ENCODE data around the gene RBCK1. TPM values are rescaled to one million over a fixed set of nuclear protein-coding genes. Genes with fewer than 3 reads are reported as not detected.

RBCK1 gene
- total and polyA plus RNA-seq, 9 of the 15 experiments (the other 6 are each of a cell fraction or from before 2014, with no cell fraction given), result 5.9 to 59.3 (median 26.5) TPM

- peaks cover 0 to 13% of the 10 kb centered on the region in 2 experiments; a peak in 4 of 5 replicates for H3K4me1 ChIP-seq (replicated peaks in 1 of 2; ENCODE audit: control insufficient read depth in 2 of 2, insufficient read depth in 2 of 2, low read length in 2 of 2)
- WGBS (ENCODE audit: insufficient coverage, low coverage, missing lambda C conversion rate), result 72% methylated on average over 3 of the region's 3 CpGs
- TF ChIP-seq NFIX (CRISPR knock-in tag; IDR thresholded peaks at IDR 0.05; ENCODE audit: low read depth), result no peak
- TF ChIP-seq ZBTB7A (IDR thresholded peaks at IDR 0.05; ENCODE audit: borderline replicate concordance, control insufficient read depth, low read depth, low read length), result no peak
- TF ChIP-seq MEF2D (tag; conservative IDR thresholded peaks at IDR 0.05; ENCODE audit: low read depth), result no peak
- H3K4me3 ChIP-seq, result no peak overlapping the region
- H2AFZ ChIP-seq (ENCODE audit: low read depth, low read length), result no peak overlapping the region
- no peak for ATAC-seq
- FAIRE-seq, result no peak
- POLR2A ChIA-PET, result interaction anchor here (1.0 kb wide), 1 partner anchor 10 kb away, joined by 3 read pairs; no protein-coding TSS in a partner anchor
- peaks cover 86% of the 10 kb centered on the region for H3K79me2 ChIP-seq (ENCODE audit: control insufficient read depth, insufficient read depth, low read length)
- no peak overlapping the region for H3K27ac ChIP-seq (ENCODE audit: extremely low read depth, low read depth, low read length)
- in situ Hi-C loops (cut with MboI) (no loop called here), intact Hi-C loops (cut with micrococcal nuclease) (no loop called here)
- no peaks in the 10 kb centered on the region for H3K9me3 ChIP-seq (replicated peaks; ENCODE audit: control insufficient read depth, insufficient read depth, low read depth, low read length)
- H3K9me1 ChIP-seq (ENCODE audit: control insufficient read depth, insufficient read depth, low read length), result no peaks in the 10 kb centered on the region
- CTCF ChIA-PET (ENCODE audit: low intra/inter-chr PET ratio), result no interaction called here
- peaks cover 22% of the 10 kb centered on the region; the same call in 2 of the 3 replicates for H3K36me3 ChIP-seq (ENCODE audit: control insufficient read depth, insufficient read depth, low read length)
- H4K20me1 ChIP-seq (replicated peaks; ENCODE audit: control insufficient read depth, insufficient read depth, low read length), result peaks cover 8% of the 10 kb centered on the region
- H3K9ac ChIP-seq (ENCODE audit: insufficient read depth in 1 of 2, low read depth in 2 of 2, low read length in 2 of 2), result no peak overlapping the region
- no peak overlapping the region for H3K4me2 ChIP-seq (ENCODE audit: insufficient read depth, low read length)
- DNase-seq (ENCODE audit: extremely low read depth in 1 of 4, low spot score in 3 of 4), result no peak
- no TSS peak for BruUV-seq (replicated peaks)
- no peaks in the 10 kb centered on the region for H3K27me3 ChIP-seq (ENCODE audit: control insufficient read depth in 2 of 2, insufficient read depth in 2 of 2, low read length in 2 of 2)
Measured at GRCh38 chr20:454951-455350, 46.9 kb downstream of the RBCK1 start.

GRCh38 chr20:458776-459175 lies 50.7 kb downstream of the RBCK1 start:
- Histone ChIP-seq H3K4me2 (ENCODE audit: insufficient read depth, low read length) (no peak overlapping the region), H3K9me3 (replicated peaks; ENCODE audit: control insufficient read depth, insufficient read depth, low read depth, low read length) (no peaks in the 10 kb centered on the region), H3K36me3 (ENCODE audit: control insufficient read depth, insufficient read depth, low read length) (peaks cover 20% of the 10 kb centered on the region; the same call in 2 of the 3 replicates), H2AFZ (ENCODE audit: low read depth, low read length) (no peak overlapping the region), H3K27ac (ENCODE audit: extremely low read depth, low read depth, low read length) (no peak overlapping the region), H4K20me1 (replicated peaks; ENCODE audit: control insufficient read depth, insufficient read depth, low read length) (peaks cover 16% of the 10 kb centered on the region), H3K9me1 (ENCODE audit: control insufficient read depth, insufficient read depth, low read length) (no peaks in the 10 kb centered on the region), H3K9ac (ENCODE audit: insufficient read depth in 1 of 2, low read depth in 2 of 2, low read length in 2 of 2) (no peak overlapping the region), H3K27me3 (ENCODE audit: control insufficient read depth in 2 of 2, insufficient read depth in 2 of 2, low read length in 2 of 2) (no peaks in the 10 kb centered on the region), H3K4me1 (replicated peaks in 1 of 2; ENCODE audit: control insufficient read depth in 2 of 2, insufficient read depth in 2 of 2, low read length in 2 of 2) (peaks cover 4 to 21% of the 10 kb centered on the region in 2 experiments; a peak in 4 of 5 replicates), H3K4me3 (no peak overlapping the region), H3K79me2 (ENCODE audit: control insufficient read depth, insufficient read depth, low read length) (peaks cover 78% of the 10 kb centered on the region)
- WGBS (ENCODE audit: insufficient coverage, low coverage, missing lambda C conversion rate), result 51% methylated on average over 6 of the region's 6 CpGs
- ChIA-PET CTCF (ENCODE audit: low intra/inter-chr PET ratio) (no interaction called here), POLR2A (no interaction called here)
- DNase-seq (ENCODE audit: extremely low read depth in 1 of 4, low spot score in 3 of 4) (no peak), FAIRE-seq (no peak), ATAC-seq (no peak)
- intact Hi-C loops (cut with micrococcal nuclease), result no loop called here
- in situ Hi-C loops (cut with MboI), result no loop called here
- no TSS peak for BruUV-seq (replicated peaks)
- TF ChIP-seq GTF2A2 (tag; IDR thresholded peaks at IDR 0.05) (no peak), REST (IDR thresholded peaks at IDR 0.05; ENCODE audit: borderline replicate concordance) (no peak), REST (CRISPR knock-in tag; IDR thresholded peaks at IDR 0.05; ENCODE audit: low read depth) (no peak)
